ENCODE data around the gene DACT1. TPM values are rescaled to one million over a fixed set of nuclear protein-coding genes. Genes with fewer than 3 reads are reported as not detected.
A peak's percentile ranks its signal among the peaks of the same experiment; 100 is the strongest.
"Not testable (repeated sequence)": the region's sequence is repeated elsewhere in the genome, so short reads cannot be mapped to it uniquely, and the experiment has no call there.

Gene DACT1
- 31.1 TPM for polyA plus RNA-seq (2013, experiment 1 of 4)
- 34.5 TPM for polyA plus RNA-seq (2013, experiment 2 of 4)
- 22.7 TPM for polyA plus RNA-seq (2013, experiment 3 of 4)
- 26.5 TPM for polyA plus RNA-seq (2013, experiment 4 of 4)

DNA sequence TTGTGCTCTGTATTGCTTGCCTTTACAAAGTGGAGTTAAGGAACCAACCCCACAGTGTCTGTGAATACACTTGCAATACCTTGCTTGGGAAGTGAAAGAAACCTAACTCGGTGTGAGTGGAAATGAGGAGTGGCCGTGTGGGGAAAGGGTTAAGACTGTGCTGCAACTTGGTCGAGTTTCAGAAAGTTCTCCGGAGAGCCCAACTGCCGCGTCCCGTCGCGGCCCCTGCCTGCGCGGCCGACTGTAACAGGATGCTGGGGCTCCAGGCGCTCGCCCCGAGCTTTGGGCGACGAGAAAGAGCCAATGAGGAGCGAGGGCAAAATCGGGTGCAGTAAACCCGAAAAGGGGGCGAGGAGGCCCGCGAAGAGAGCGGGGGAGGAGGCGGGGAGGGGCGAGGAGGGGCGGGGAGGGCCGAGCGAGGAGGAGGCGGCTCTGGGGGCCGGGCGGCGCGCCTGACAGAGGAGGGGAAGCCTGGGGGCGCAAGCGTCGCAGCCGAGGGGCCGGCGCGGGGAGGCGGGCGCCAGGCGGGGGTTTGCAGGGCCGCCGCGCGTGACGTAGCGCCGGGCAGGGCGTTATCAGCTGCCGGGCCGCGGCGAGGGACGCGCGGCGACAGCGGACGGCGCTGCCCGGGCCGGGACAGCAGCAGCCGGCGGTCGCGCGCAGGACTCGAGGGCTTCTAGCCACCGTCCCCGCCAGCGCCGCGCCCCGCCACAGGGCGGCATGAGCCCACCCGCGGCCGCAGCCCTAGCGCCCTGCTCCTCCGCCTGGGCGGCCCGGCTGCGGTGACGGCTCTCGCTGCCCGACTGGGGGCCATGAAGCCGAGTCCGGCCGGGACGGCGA is at the start of gene DACT1:
TSS of gene DACT1 (plus strand) at position 572 of the 840 bp plus-strand sequence. CDS start at position 813, 241 bp downstream.
- H3K4me1 ChIP-seq (ENCODE audit: control insufficient read depth, insufficient read depth, low read length) = peaks cover 22% of the 10 kb centered on the region
- peak within 1 kb of the TSS; percentile 5 for H3K27ac ChIP-seq (ENCODE audit: insufficient read depth, low read depth, low read length, poor library complexity, severe bottlenecking)
- H3K9me3 ChIP-seq (ENCODE audit: control insufficient read depth, low read length) = no peaks in the 10 kb centered on the region
- H3K36me3 ChIP-seq (ENCODE audit: control insufficient read depth, insufficient read depth, low read length) = no peaks in the 10 kb centered on the region
- H3K27me3 ChIP-seq (ENCODE audit: control insufficient read depth, insufficient read depth, low read length, poor library complexity, severe bottlenecking) = peaks cover 27% of the 10 kb centered on the region
- H3K4me3 ChIP-seq (ENCODE audit: insufficient read depth, low read depth, low read length) = peak within 1 kb of the TSS; percentile 79
- 0 to 1% methylated on average over 94 of the region's 94 CpGs for WGBS, 2 experiments

- not testable (repeated sequence) for H3K27me3 ChIP-seq (ENCODE audit: control insufficient read depth, insufficient read depth, low read length, poor library complexity, severe bottlenecking); H3K36me3 ChIP-seq (ENCODE audit: control insufficient read depth, insufficient read depth, low read length); H3K9me3 ChIP-seq (ENCODE audit: control insufficient read depth, low read length); H3K4me1 ChIP-seq (ENCODE audit: control insufficient read depth, insufficient read depth, low read length); H3K4me3 ChIP-seq (ENCODE audit: insufficient read depth, low read depth, low read length); H3K27ac ChIP-seq (ENCODE audit: insufficient read depth, low read depth, low read length, poor library complexity, severe bottlenecking)
- WGBS, 2 experiments = 92 to 93% methylated on average over 18 of the region's 18 CpGs
Observed at GRCh38 chr14:58588321-58588720, 49.4 kb upstream of the DACT1 start.

DNA sequence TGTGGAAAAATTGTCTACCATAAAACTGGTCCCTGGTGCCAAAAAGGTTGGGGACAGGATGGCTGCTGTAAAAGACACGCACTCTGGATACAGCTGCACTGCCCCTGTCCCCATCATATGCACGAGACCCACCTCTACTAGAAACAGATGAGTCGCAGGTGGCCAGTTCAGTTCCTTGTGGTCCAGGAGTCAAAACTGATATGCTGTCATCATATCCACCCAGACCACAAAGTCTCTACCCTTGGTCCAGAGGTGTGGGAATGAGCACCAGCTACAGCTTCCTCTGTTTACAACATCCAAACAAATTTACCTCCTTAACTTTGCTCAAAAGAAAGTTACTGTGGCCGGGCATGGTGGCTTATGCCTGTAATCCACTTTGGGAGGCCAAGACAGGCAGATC is 43.8 kb upstream of the DACT1 start:
- no peaks in the 10 kb centered on the region for H3K4me1 ChIP-seq (ENCODE audit: control insufficient read depth, insufficient read depth, low read length)
- 93 to 96% methylated on average over 4 of the region's 4 CpGs for WGBS, 2 experiments
- H3K27ac ChIP-seq (ENCODE audit: insufficient read depth, low read depth, low read length, poor library complexity, severe bottlenecking) = no peak overlapping the region
- no peaks in the 10 kb centered on the region for H3K27me3 ChIP-seq (ENCODE audit: control insufficient read depth, insufficient read depth, low read length, poor library complexity, severe bottlenecking)
- no peaks in the 10 kb centered on the region for H3K36me3 ChIP-seq (ENCODE audit: control insufficient read depth, insufficient read depth, low read length)
- H3K4me3 ChIP-seq (ENCODE audit: insufficient read depth, low read depth, low read length) = no peak overlapping the region
- no peaks in the 10 kb centered on the region for H3K9me3 ChIP-seq (ENCODE audit: control insufficient read depth, low read length)

GRCh38 chr14:58597041-58597440 is 40.7 kb upstream of the DACT1 start:
- H3K4me3 ChIP-seq (ENCODE audit: insufficient read depth, low read depth, low read length) = no peak overlapping the region
- WGBS, 2 experiments = 93 to 96% methylated on average over 3 of the region's 4 CpGs
- no peaks in the 10 kb centered on the region for H3K27me3 ChIP-seq (ENCODE audit: control insufficient read depth, insufficient read depth, low read length, poor library complexity, severe bottlenecking)
- no peaks in the 10 kb centered on the region for H3K36me3 ChIP-seq (ENCODE audit: control insufficient read depth, insufficient read depth, low read length)
- no peak overlapping the region for H3K27ac ChIP-seq (ENCODE audit: insufficient read depth, low read depth, low read length, poor library complexity, severe bottlenecking)
- H3K4me1 ChIP-seq (ENCODE audit: control insufficient read depth, insufficient read depth, low read length) = no peaks in the 10 kb centered on the region
- H3K9me3 ChIP-seq (ENCODE audit: control insufficient read depth, low read length) = no peaks in the 10 kb centered on the region

DNA sequence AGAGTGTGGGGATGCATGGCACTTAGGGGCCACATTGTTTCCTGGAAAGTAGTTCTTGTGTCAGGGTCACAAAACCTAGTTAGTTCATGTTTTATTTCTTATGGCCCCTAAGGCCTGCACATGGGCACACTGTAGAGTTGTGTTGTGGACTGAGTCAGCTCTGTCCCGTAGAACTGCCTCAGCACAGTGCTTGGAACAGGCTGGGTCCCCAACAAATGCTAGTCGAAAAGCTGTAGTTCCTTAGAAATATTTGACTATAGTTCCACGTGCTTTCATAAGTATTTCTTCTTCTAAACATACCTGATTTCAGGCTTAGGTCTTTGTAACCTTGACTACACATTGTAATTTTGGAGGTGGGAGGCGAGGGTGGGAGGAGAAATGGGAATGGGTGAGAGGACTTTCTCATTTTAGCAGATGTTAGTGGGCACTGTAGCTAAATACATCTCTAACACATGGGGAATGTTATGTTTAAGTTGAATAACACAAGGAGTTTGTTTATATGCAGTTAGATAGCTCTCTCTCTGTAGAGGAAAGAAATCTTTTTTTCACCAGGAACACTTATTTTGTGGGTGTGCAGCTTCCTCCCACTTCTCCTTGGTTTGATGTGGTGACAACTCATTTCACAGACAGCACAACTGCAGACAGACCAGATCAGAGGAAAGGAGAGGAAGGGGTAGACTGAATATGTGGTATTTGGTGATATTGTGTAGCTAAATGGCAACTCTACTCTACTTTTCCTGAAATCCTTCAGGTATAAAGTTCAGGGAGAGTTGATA is 39.5 kb upstream of the DACT1 start:
- H3K36me3 ChIP-seq (ENCODE audit: control insufficient read depth, insufficient read depth, low read length) = no peaks in the 10 kb centered on the region
- H3K27me3 ChIP-seq (ENCODE audit: control insufficient read depth, insufficient read depth, low read length, poor library complexity, severe bottlenecking) = no peaks in the 10 kb centered on the region
- no peaks in the 10 kb centered on the region for H3K9me3 ChIP-seq (ENCODE audit: control insufficient read depth, low read length)
- no peak overlapping the region for H3K27ac ChIP-seq (ENCODE audit: insufficient read depth, low read depth, low read length, poor library complexity, severe bottlenecking)
- H3K4me1 ChIP-seq (ENCODE audit: control insufficient read depth, insufficient read depth, low read length) = no peaks in the 10 kb centered on the region
- no peak overlapping the region for H3K4me3 ChIP-seq (ENCODE audit: insufficient read depth, low read depth, low read length)
- WGBS, 2 experiments = 88 to 99% methylated on average over 4 of the region's 4 CpGs

DNA sequence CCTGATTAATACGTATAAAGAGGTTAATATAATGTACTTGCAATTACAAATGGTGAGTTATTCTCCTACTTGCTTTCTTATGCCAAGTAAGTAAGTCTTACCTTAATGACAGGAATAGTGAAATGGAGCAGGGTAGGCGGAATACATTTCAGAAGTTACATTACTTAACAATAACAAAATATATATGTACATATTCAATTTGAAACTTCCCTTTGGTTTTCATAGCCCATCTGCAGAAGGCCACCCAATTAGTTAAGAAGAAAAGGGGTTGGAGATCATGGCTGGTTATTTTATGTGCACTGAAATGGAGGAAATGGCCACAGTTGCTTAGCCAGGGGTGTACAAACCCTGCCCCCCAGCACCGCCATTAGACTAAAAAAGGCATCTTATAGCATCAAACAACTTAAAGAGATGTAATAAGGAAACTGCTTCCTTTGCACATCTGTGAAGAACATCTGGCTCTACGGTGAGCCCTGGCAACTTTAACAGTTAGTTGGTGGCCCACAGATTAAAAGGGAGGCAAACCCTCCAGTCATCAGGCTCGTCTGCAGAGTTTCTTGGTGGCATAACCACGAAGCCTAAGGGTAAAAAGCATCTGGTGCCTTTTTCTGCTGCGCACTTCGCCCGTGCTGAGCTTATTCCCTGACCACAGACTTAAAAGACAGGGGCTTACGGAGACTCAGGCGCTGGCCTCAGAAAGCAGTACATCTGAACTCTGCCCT is 38.8 kb upstream of the DACT1 start:
- Histone ChIP-seq H3K4me1 (ENCODE audit: control insufficient read depth, insufficient read depth, low read length) (no peaks in the 10 kb centered on the region), H3K27ac (ENCODE audit: insufficient read depth, low read depth, low read length, poor library complexity, severe bottlenecking) (no peak overlapping the region), H3K9me3 (ENCODE audit: control insufficient read depth, low read length) (no peaks in the 10 kb centered on the region), H3K4me3 (ENCODE audit: insufficient read depth, low read depth, low read length) (no peak overlapping the region), H3K36me3 (ENCODE audit: control insufficient read depth, insufficient read depth, low read length) (no peaks in the 10 kb centered on the region), H3K27me3 (ENCODE audit: control insufficient read depth, insufficient read depth, low read length, poor library complexity, severe bottlenecking) (no peaks in the 10 kb centered on the region)
- WGBS, 2 experiments = 90 to 94% methylated on average over 9 to 11 of the region's 11 CpGs

- Histone ChIP-seq H3K4me1 (ENCODE audit: control insufficient read depth, insufficient read depth, low read length) (no peaks in the 10 kb centered on the region), H3K27ac (ENCODE audit: insufficient read depth, low read depth, low read length, poor library complexity, severe bottlenecking) (no peak overlapping the region), H3K9me3 (ENCODE audit: control insufficient read depth, low read length) (no peaks in the 10 kb centered on the region), H3K4me3 (ENCODE audit: insufficient read depth, low read depth, low read length) (no peak overlapping the region), H3K36me3 (ENCODE audit: control insufficient read depth, insufficient read depth, low read length) (no peaks in the 10 kb centered on the region), H3K27me3 (ENCODE audit: control insufficient read depth, insufficient read depth, low read length, poor library complexity, severe bottlenecking) (no peaks in the 10 kb centered on the region)
- WGBS, 2 experiments = 90% methylated on average over 2 of the region's 2 CpGs
Observed at GRCh38 chr14:58599707-58600106, 38.1 kb upstream of the DACT1 start.

GRCh38 chr14:58605465-58605864 is 32.3 kb upstream of the DACT1 start:
- Histone ChIP-seq H3K27ac (ENCODE audit: insufficient read depth, low read depth, low read length, poor library complexity, severe bottlenecking) (no peak overlapping the region), H3K4me1 (ENCODE audit: control insufficient read depth, insufficient read depth, low read length) (peaks cover 15% of the 10 kb centered on the region), H3K27me3 (ENCODE audit: control insufficient read depth, insufficient read depth, low read length, poor library complexity, severe bottlenecking) (no peaks in the 10 kb centered on the region), H3K36me3 (ENCODE audit: control insufficient read depth, insufficient read depth, low read length) (no peaks in the 10 kb centered on the region), H3K4me3 (ENCODE audit: insufficient read depth, low read depth, low read length) (no peak overlapping the region), H3K9me3 (ENCODE audit: control insufficient read depth, low read length) (no peaks in the 10 kb centered on the region)
- 83 to 85% methylated on average over 4 of the region's 4 CpGs for WGBS, 2 experiments

DNA sequence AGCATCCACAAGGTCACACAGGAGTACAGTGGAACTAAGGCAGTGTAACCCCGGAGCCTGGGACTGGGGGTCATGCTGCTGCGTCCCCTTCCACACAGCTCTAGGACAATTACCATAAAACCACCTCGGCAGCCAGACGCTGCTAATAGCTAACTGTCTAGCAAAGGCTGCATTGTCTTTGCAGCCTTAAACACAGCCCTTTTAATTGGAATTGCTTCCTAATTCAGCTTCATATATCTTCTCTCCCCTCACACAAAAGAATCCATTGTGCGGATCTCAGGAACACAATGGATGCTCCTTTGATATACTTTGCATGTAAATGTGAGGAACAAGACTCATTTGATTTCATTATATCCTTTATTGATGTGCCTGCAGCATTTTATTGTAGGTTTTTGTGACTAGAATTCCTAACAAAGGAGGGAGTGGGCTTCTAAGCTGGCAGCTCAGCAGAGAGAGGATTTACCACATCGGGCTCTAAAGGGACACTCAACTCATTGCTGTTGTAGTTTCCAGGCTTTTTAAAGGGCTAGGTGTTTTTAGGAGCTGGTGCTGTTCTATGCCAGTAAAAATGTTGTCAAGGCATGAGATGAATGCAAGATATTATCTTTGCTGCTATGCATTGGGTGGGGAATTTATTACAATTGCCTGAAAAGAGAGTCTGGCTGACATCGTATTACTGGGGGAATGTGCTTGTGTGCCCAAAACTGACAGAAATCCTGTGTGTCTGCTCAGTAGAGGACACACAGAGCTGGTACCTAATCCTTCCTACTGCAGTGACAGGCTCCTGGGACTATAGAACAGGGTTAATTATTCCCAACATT is 30.4 kb upstream of the DACT1 start:
- Histone ChIP-seq H3K36me3 (ENCODE audit: control insufficient read depth, insufficient read depth, low read length) (no peaks in the 10 kb centered on the region), H3K27me3 (ENCODE audit: control insufficient read depth, insufficient read depth, low read length, poor library complexity, severe bottlenecking) (no peaks in the 10 kb centered on the region), H3K9me3 (ENCODE audit: control insufficient read depth, low read length) (no peaks in the 10 kb centered on the region), H3K27ac (ENCODE audit: insufficient read depth, low read depth, low read length, poor library complexity, severe bottlenecking) (peak overlapping the region; percentile 32), H3K4me1 (ENCODE audit: control insufficient read depth, insufficient read depth, low read length) (peaks cover 15% of the 10 kb centered on the region), H3K4me3 (ENCODE audit: insufficient read depth, low read depth, low read length) (no peak overlapping the region)
- 53 to 54% methylated on average over 6 to 7 of the region's 7 CpGs for WGBS, 2 experiments

All from ectodermal cell (in vitro differentiated cells).